ENCODE results near the gene TMEM37. TPM values are rescaled to one million over a fixed set of nuclear protein-coding genes. Genes with fewer than 3 reads are reported as not detected.
A peak's percentile ranks its signal among the peaks of the same experiment; 100 is the strongest.

Gene TMEM37
- total and polyA plus RNA-seq, 2 of the 13 experiments (the other 11 are each of a cell fraction or from before 2014, with no cell fraction given) = 37.7 to 115 TPM

GRCh38 chr2:119485336-119486110 lies 53.9 kb downstream of the TMEM37 start:
- Histone ChIP-seq H3K27ac (ENCODE audit: extremely low read length, insufficient read depth, low read length) (no peak overlapping the region), H3K79me2 (ENCODE audit: insufficient read depth, low read length) (no peaks in the 10 kb centered on the region), H3K36me3 (replicated peaks in 1 of 2; ENCODE audit: control insufficient read depth in 1 of 2, insufficient read depth in 2 of 2, low read length in 2 of 2) (no peaks in the 10 kb centered on the region), H3K4me3 (replicated peaks in 1 of 3; ENCODE audit: insufficient read depth in 1 of 3, low read depth in 2 of 3, low read length in 3 of 3) (peak overlapping the region in 1 of 3 experiments; percentile 41; a peak in 1 of 6 replicates), H3K4me2 (ENCODE audit: low read depth, low read length) (peak overlapping the region; percentile 69), H3K4me1 (ENCODE audit: insufficient read depth, low read length) (peaks cover 88% of the 10 kb centered on the region), H4K20me1 (ENCODE audit: insufficient read depth, low read length) (no peaks in the 10 kb centered on the region), H2AFZ (ENCODE audit: low read length) (no peak overlapping the region), H3K9ac (ENCODE audit: insufficient read depth, low read depth, low read length) (no peak overlapping the region), H3K27me3 (ENCODE audit: control insufficient read depth in 1 of 2, insufficient read depth in 2 of 2, low read length in 2 of 2) (peaks cover 0 to 51% of the 10 kb centered on the region in 2 experiments; a peak in 3 of 5 replicates), H3K9me3 (ENCODE audit: low read length) (no peaks in the 10 kb centered on the region)
- CTCF ChIA-PET (ENCODE audit: low intra/inter-chr PET ratio, low total read pairs) = no interaction called here
- POLR2A ChIA-PET = interaction anchor here (2.0 kb wide), 1 partner anchor 119 kb away, joined by 7 read pairs; the partner anchor contains the start of genes C2orf76 and DBI
- DNase-seq (ENCODE audit: low spot score) (no peak), ATAC-seq (no peak), FAIRE-seq (no peak)
- BruUV-seq (replicated peaks) = no TSS peak
- WGBS (ENCODE audit: low lambda C conversion rate) = 22% methylated on average over 12 of the region's 12 CpGs
- in situ Hi-C loops (cut with HindIII; ENCODE audit: extremely low pct_ligation_motif_present, low pct_unique_long_range_greater_than_20kb) = no loop called here
- intact Hi-C loops (cut with micrococcal nuclease; ENCODE audit: unreplicated experiment) = no loop called here
- TF ChIP-seq GATAD2A (CRISPR knock-in tag; IDR thresholded peaks at IDR 0.05) (no peak), THAP9 (CRISPR knock-in tag; IDR thresholded peaks at IDR 0.05; ENCODE audit: borderline replicate concordance) (peak; percentile 22; the same call in 1 of the 2 replicates), ZNF598 (CRISPR knock-in tag; IDR thresholded peaks at IDR 0.05; ENCODE audit: borderline replicate concordance) (0 out of 2 replicates have a peak, but pooled peaks have one; percentile 36), ZNF704 (CRISPR knock-in tag; IDR thresholded peaks at IDR 0.05; ENCODE audit: borderline replicate concordance) (0 out of 2 replicates have a peak, but pooled peaks have one; percentile 16), FOSL1 (CRISPR knock-in tag; IDR thresholded peaks at IDR 0.05; ENCODE audit: borderline replicate concordance) (no peak), MED13 (CRISPR knock-in tag; IDR thresholded peaks at IDR 0.05) (no peak), BCL3 (CRISPR knock-in tag; IDR thresholded peaks at IDR 0.05) (0 out of 2 replicates have a peak, but pooled peaks have one; percentile 14), ZNF597 (CRISPR knock-in tag; IDR thresholded peaks at IDR 0.05) (no peak)

Measured in HepG2 (cell line).